ENCODE measurements around the gene SENP8. TPM values are rescaled to one million over a fixed set of nuclear protein-coding genes. Genes with fewer than 3 reads are reported as not detected.
"Not testable (repeated sequence)": the region's sequence is repeated elsewhere in the genome, so short reads cannot be mapped to it uniquely, and the experiment has no call there.

SENP8 gene
- total RNA-seq: 1 to 10 TPM; 3.0 to 3.4 TPM

DNA sequence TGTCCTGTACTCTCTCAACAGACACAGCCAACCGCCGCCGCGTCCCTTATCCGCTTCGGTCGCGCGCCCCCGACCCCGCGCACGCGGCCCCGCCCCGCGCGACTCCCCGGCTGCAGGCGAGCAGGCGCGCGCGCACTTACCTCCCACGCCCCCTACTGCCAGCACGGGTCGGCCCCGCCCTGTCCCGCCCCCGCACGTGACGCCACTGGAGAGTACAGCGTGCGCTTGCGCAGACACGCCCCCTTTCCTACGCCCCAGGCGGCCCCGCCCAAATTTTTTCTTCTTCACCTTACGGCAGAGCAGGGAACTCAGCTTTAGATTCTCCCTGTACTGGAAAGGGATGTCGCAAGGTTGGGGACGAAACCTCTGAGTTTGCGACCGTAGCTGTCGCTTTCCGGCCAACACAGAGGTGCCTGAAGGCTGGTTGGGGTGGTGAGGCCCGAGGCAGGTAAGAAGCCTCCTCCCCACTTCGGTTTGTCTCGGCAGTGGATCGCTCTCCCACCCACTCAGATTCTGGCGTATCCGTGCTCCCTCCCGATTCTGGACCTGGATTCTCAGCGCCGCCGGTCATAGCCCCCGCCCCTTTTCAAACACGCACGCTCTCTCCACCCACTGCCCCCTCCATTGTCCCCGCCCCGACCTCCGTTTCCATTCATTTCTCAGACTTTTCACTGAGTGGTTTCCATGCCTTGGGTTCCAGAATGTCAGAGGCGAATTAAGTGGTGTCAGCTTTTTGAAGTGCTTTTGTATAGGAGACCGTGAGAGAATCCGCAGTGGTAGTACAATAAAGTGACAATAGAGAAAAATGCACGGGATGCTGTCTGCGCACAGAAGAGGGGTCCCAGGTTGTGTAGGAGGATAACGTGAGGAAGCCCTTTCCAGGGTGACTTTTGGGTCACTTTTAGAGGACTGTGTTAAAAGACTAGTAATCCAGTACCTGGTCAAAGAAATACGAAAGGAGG is at the start of gene SENP8, which contains the start of gene MYO9A:
Gene SENP8, plus strand, starts transcription at position 387 of the 962 bp plus-strand sequence. CDS start 21,221 bp downstream, outside the sequence.
Gene MYO9A, minus strand, starts transcription at position 134 of the 962 bp plus-strand sequence. CDS start 71,587 bp downstream, outside the sequence.
- DNase-seq: peak; percentile 100
- no peaks in the 10 kb centered on the region for H3K9me3 Mint-ChIP-seq (ENCODE audit: low read depth)
- ChIA-PET POLR2A (interaction anchor here (1.0 to 1.4 kb wide), 2 partner anchors 109 to 112 kb away, joined by 8 read pairs; partner anchors contain the start of gene PKM), CTCF (interaction anchor here (1.0 to 1.8 kb wide), 4 partner anchors 13 to 109 kb away, joined by 3 to 5 read pairs (median 3); no protein-coding TSS in a partner anchor)
- H3K36me3 Mint-ChIP-seq (ENCODE audit: low read depth): no peaks in the 10 kb centered on the region
- H3K4me1 Mint-ChIP-seq: peaks cover 37% of the 10 kb centered on the region
- H3K4me3 Mint-ChIP-seq: peak within 1 kb of the TSS; percentile 98
- H3K27me3 Mint-ChIP-seq: no peaks in the 10 kb centered on the region
- ATAC-seq: peak; percentile 73
- H3K27ac Mint-ChIP-seq: peak within 1 kb of the TSS; percentile 96
- intact Hi-C loops (cut with DNase I, micrococcal nuclease): loop anchor here (1.0 to 5.0 kb wide), 12 partner anchors 108 to 1355 kb away; partner anchors contain the start of genes ARIH1 (in 2 of the 2), PARP6 (in 2 of the 2), ADPGK (in 1 of the 2) and BBS4 (in 1 of the 2)

GRCh38 chr15:72068856-72069255 is 49.3 kb upstream of the SENP8 start:
- Mint-ChIP-seq H3K27ac (no peak overlapping the region), H3K9me3 (ENCODE audit: low read depth) (no peaks in the 10 kb centered on the region), H3K27me3 (no peaks in the 10 kb centered on the region), H3K4me1 (peaks cover 8% of the 10 kb centered on the region), H3K4me3 (no peak overlapping the region), H3K36me3 (ENCODE audit: low read depth) (peaks cover under 1% of the 10 kb centered on the region)
- no peak for DNase-seq
- intact Hi-C loops (cut with DNase I, micrococcal nuclease): no loop called here
- ChIA-PET POLR2A (no interaction called here), CTCF (interaction anchor here (1.1 kb wide), 1 partner anchor 87 kb away, joined by 4 read pairs; no protein-coding TSS in a partner anchor)
- no peak for ATAC-seq

GRCh38 chr15:72070817-72071447 is 47.3 kb upstream of the SENP8 start:
- ATAC-seq: no peak
- intact Hi-C loops (cut with DNase I, micrococcal nuclease): no loop called here
- Mint-ChIP-seq H3K9me3 (ENCODE audit: low read depth) (no peaks in the 10 kb centered on the region), H3K27me3 (no peaks in the 10 kb centered on the region), H3K36me3 (ENCODE audit: low read depth) (no peaks in the 10 kb centered on the region), H3K27ac (no peak overlapping the region), H3K4me1 (peaks cover 8% of the 10 kb centered on the region), H3K4me3 (no peak overlapping the region)
- CTCF ChIA-PET: no interaction called here
- no peak for DNase-seq
- POLR2A ChIA-PET: no interaction called here

GRCh38 chr15:72071448-72071825 is 46.8 kb upstream of the SENP8 start:
- POLR2A ChIA-PET; intact Hi-C loops (cut with DNase I, micrococcal nuclease); H3K36me3 Mint-ChIP-seq (ENCODE audit: low read depth); H3K9me3 Mint-ChIP-seq (ENCODE audit: low read depth); CTCF ChIA-PET; H3K27ac Mint-ChIP-seq; H3K4me1 Mint-ChIP-seq; H3K4me3 Mint-ChIP-seq; DNase-seq; H3K27me3 Mint-ChIP-seq; ATAC-seq: not testable (repeated sequence)

- intact Hi-C loops (cut with DNase I, micrococcal nuclease): no loop called here
- Mint-ChIP-seq H3K4me1 (peaks cover 18% of the 10 kb centered on the region), H3K27ac (no peak overlapping the region), H3K9me3 (ENCODE audit: low read depth) (peaks cover 2% of the 10 kb centered on the region), H3K4me3 (no peak overlapping the region), H3K36me3 (ENCODE audit: low read depth) (no peaks in the 10 kb centered on the region), H3K27me3 (no peaks in the 10 kb centered on the region)
- ChIA-PET CTCF (interaction anchor here (1.1 to 1.2 kb wide), 3 partner anchors 15 to 190 kb away, joined by 3 read pairs; no protein-coding TSS in a partner anchor), POLR2A (no interaction called here)
- no peak for DNase-seq
- ATAC-seq: no peak
Observed at GRCh38 chr15:72074335-72075060, 43.7 kb upstream of the SENP8 start.

DNA sequence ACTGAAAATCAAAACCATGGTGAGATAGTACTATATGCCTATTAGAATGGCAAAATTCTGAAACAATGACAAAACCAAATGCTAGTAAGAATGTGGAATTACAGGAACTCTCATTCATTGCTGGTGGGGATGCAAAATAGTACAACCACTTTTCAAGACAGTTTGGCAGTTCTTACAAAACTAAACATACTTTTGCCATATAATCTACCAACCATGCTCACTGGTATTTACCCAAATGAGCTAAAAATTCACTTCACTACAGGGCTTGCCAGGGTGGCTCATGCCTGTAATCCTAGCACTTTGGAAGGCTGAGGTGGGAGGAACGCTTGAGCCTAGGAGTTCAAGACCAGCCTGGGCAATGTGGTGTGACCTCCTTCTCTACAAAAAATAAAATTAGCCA is 40.3 kb upstream of the SENP8 start:
- ChIA-PET CTCF (interaction anchor here (1.1 kb wide), 1 partner anchor 79 kb away, joined by 4 read pairs; no protein-coding TSS in a partner anchor), POLR2A (no interaction called here)
- Mint-ChIP-seq H3K4me3 (no peak overlapping the region), H3K4me1 (peaks cover 13% of the 10 kb centered on the region), H3K36me3 (ENCODE audit: low read depth) (no peaks in the 10 kb centered on the region), H3K27me3 (no peaks in the 10 kb centered on the region), H3K9me3 (ENCODE audit: low read depth) (peaks cover 8% of the 10 kb centered on the region), H3K27ac (no peak overlapping the region)
- no peak for ATAC-seq
- no peak for DNase-seq
- intact Hi-C loops (cut with DNase I, micrococcal nuclease): no loop called here

- POLR2A ChIA-PET: no interaction called here
- H3K4me3 Mint-ChIP-seq: no peak overlapping the region
- intact Hi-C loops (cut with DNase I, micrococcal nuclease): no loop called here
- no peaks in the 10 kb centered on the region for H3K27me3 Mint-ChIP-seq
- peaks cover 13% of the 10 kb centered on the region for H3K4me1 Mint-ChIP-seq
- H3K9me3 Mint-ChIP-seq (ENCODE audit: low read depth): peaks cover 14% of the 10 kb centered on the region
- ATAC-seq (no peak), DNase-seq (no peak)
- CTCF ChIA-PET: interaction anchor here (0.5 to 1.1 kb wide), 2 partner anchors 78 to 502 kb away, joined by 3 to 4 read pairs; no protein-coding TSS in a partner anchor
- H3K27ac Mint-ChIP-seq: no peak overlapping the region
- H3K36me3 Mint-ChIP-seq (ENCODE audit: low read depth): peaks cover 3% of the 10 kb centered on the region
Observed at GRCh38 chr15:72078887-72079286, 39.3 kb upstream of the SENP8 start.

- peaks cover 21% of the 10 kb centered on the region for H3K9me3 Mint-ChIP-seq (ENCODE audit: low read depth)
- no peak overlapping the region for H3K27ac Mint-ChIP-seq
- H3K4me1 Mint-ChIP-seq: peaks cover 6% of the 10 kb centered on the region
- POLR2A ChIA-PET: interaction anchor here (0.6 kb wide), 1 partner anchor 9 kb away, joined by 3 read pairs; no protein-coding TSS in a partner anchor
- no peak overlapping the region for H3K4me3 Mint-ChIP-seq
- peaks cover 6% of the 10 kb centered on the region for H3K36me3 Mint-ChIP-seq (ENCODE audit: low read depth)
- CTCF ChIA-PET: no interaction called here
- ATAC-seq (no peak), DNase-seq (no peak)
- intact Hi-C loops (cut with DNase I, micrococcal nuclease): no loop called here
- H3K27me3 Mint-ChIP-seq: no peaks in the 10 kb centered on the region
Observed at GRCh38 chr15:72082176-72082575, 36.0 kb upstream of the SENP8 start.

GRCh38 chr15:72086010-72086697 is 32.0 kb upstream of the SENP8 start:
- no peaks in the 10 kb centered on the region for H3K27me3 Mint-ChIP-seq
- intact Hi-C loops (cut with DNase I, micrococcal nuclease): no loop called here
- peaks cover 21% of the 10 kb centered on the region for H3K9me3 Mint-ChIP-seq (ENCODE audit: low read depth)
- H3K27ac Mint-ChIP-seq: no peak overlapping the region
- DNase-seq (no peak), ATAC-seq (no peak)
- no peak overlapping the region for H3K4me3 Mint-ChIP-seq
- H3K36me3 Mint-ChIP-seq (ENCODE audit: low read depth): peaks cover 11% of the 10 kb centered on the region
- H3K4me1 Mint-ChIP-seq: no peaks in the 10 kb centered on the region
- ChIA-PET CTCF (interaction anchor here (1.0 kb wide), 1 partner anchor 101 kb away, joined by 3 read pairs; no protein-coding TSS in a partner anchor), POLR2A (no interaction called here)

DNA sequence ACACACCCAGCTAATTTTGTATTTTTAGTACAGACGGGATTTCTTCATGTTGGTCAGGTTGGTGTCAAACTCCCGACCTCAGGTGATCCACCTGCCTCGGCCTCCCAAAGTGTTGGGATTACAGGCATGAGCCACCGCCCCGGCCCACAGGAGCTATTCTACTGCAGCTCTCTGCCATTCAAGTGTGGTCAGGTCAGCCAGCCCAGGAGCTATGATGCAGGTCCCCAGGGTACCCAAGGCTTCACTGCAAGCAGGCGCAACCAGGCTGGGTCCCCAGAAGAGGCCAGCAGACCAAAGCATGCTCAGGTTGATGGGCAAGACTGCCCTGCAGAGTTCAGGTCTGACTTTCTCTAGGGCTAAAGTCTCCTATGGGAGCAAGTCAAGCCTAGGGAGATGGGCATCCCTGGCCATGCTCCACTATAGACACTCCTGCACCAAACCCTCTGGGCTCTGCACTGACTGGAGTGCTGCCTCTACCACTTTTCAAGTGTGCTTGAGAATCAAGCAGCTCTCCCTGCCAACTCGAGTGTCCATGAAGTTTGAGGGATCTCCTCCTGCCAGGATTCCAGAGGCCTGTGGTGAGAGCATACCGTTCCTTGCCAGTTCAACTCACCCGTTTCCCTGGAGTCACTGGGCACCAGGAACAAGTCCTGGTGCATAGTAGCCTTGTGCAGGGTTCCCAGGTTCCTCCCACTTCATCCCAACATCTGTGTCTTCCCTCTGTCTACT is 31.1 kb upstream of the SENP8 start:
- no peak for DNase-seq
- ChIA-PET POLR2A (no interaction called here), CTCF (interaction anchor here (0.7 kb wide), 1 partner anchor 53 kb away, joined by 3 read pairs; no protein-coding TSS in a partner anchor)
- H3K4me3 Mint-ChIP-seq: no peak overlapping the region
- H3K36me3 Mint-ChIP-seq (ENCODE audit: low read depth): peaks cover 12% of the 10 kb centered on the region
- intact Hi-C loops (cut with DNase I, micrococcal nuclease): no loop called here
- no peaks in the 10 kb centered on the region for H3K4me1 Mint-ChIP-seq
- H3K27ac Mint-ChIP-seq: no peak overlapping the region
- no peaks in the 10 kb centered on the region for H3K27me3 Mint-ChIP-seq
- no peak for ATAC-seq
- peaks cover 20% of the 10 kb centered on the region for H3K9me3 Mint-ChIP-seq (ENCODE audit: low read depth)
